ENCODE results near the gene ADARB2.

The ADARB2 gene

GRCh38 chr10:1626835-1627234 is 110.5 kb downstream of the ADARB2 start:
- DNase-seq (ENCODE audit: low read depth in 1 of 2, low spot score in 1 of 2): no peak
- no peak overlapping the region for H3K4me3 ChIP-seq (replicated peaks; ENCODE audit: insufficient read depth, low read length)
- no peak overlapping the region for H3K27ac ChIP-seq (replicated peaks)
- no peaks in the 10 kb centered on the region for H3K27me3 ChIP-seq (ENCODE audit: insufficient read depth, poor library complexity, severe bottlenecking)
- TF ChIP-seq SPI1 (IDR thresholded peaks at IDR 0.05; ENCODE audit: borderline replicate concordance, low read depth) (no peak), GABPA (IDR thresholded peaks at IDR 0.05; ENCODE audit: low read depth) (no peak), CTCF (IDR thresholded peaks at IDR 0.05; ENCODE audit: insufficient read depth, low read length) (no peak), REST (IDR thresholded peaks at IDR 0.05; ENCODE audit: insufficient replicate concordance, low read depth) (no peak), POLR2AphosphoS5 (IDR thresholded peaks at IDR 0.05; ENCODE audit: low read depth) (no peak)

GRCh38 chr10:1626410-1626809 is 110.9 kb downstream of the ADARB2 start:
- no peak for DNase-seq (ENCODE audit: low read depth in 1 of 2, low spot score in 1 of 2)
- Histone ChIP-seq H3K27me3 (ENCODE audit: insufficient read depth, poor library complexity, severe bottlenecking) (no peaks in the 10 kb centered on the region), H3K4me3 (replicated peaks; ENCODE audit: insufficient read depth, low read length) (no peak overlapping the region), H3K27ac (replicated peaks) (no peak overlapping the region)
- TF ChIP-seq GABPA (IDR thresholded peaks at IDR 0.05; ENCODE audit: low read depth): no peak
- TF ChIP-seq SPI1 (IDR thresholded peaks at IDR 0.05; ENCODE audit: borderline replicate concordance, low read depth): no peak
- TF ChIP-seq REST (IDR thresholded peaks at IDR 0.05; ENCODE audit: insufficient replicate concordance, low read depth): no peak
- no peak for TF ChIP-seq CTCF (IDR thresholded peaks at IDR 0.05; ENCODE audit: insufficient read depth, low read length)
- no peak for TF ChIP-seq POLR2AphosphoS5 (IDR thresholded peaks at IDR 0.05; ENCODE audit: low read depth)

GRCh38 chr10:1625731-1626130 is 111.6 kb downstream of the ADARB2 start:
- no peak overlapping the region for H3K4me3 ChIP-seq (replicated peaks; ENCODE audit: insufficient read depth, low read length)
- DNase-seq (ENCODE audit: low read depth in 1 of 2, low spot score in 1 of 2): no peak
- no peak overlapping the region for H3K27ac ChIP-seq (replicated peaks)
- no peaks in the 10 kb centered on the region for H3K27me3 ChIP-seq (ENCODE audit: insufficient read depth, poor library complexity, severe bottlenecking)
- TF ChIP-seq GABPA (IDR thresholded peaks at IDR 0.05; ENCODE audit: low read depth) (no peak), SPI1 (IDR thresholded peaks at IDR 0.05; ENCODE audit: borderline replicate concordance, low read depth) (no peak)

GRCh38 chr10:1625079-1625478 is 112.2 kb downstream of the ADARB2 start:
- Histone ChIP-seq H3K27me3 (ENCODE audit: insufficient read depth, poor library complexity, severe bottlenecking) (no peaks in the 10 kb centered on the region), H3K27ac (replicated peaks) (no peak overlapping the region), H3K4me3 (replicated peaks; ENCODE audit: insufficient read depth, low read length) (no peak overlapping the region)
- TF ChIP-seq CTCF (IDR thresholded peaks at IDR 0.05; ENCODE audit: insufficient read depth, low read length): no peak
- no peak for TF ChIP-seq POLR2AphosphoS5 (IDR thresholded peaks at IDR 0.05; ENCODE audit: low read depth)
- no peak for TF ChIP-seq SPI1 (IDR thresholded peaks at IDR 0.05; ENCODE audit: borderline replicate concordance, low read depth)
- no peak for TF ChIP-seq REST (IDR thresholded peaks at IDR 0.05; ENCODE audit: insufficient replicate concordance, low read depth)
- no peak for TF ChIP-seq GABPA (IDR thresholded peaks at IDR 0.05; ENCODE audit: low read depth)
- DNase-seq (ENCODE audit: low read depth in 1 of 2, low spot score in 1 of 2): no peak

Measured in HL-60 (cell line).